Neural progenitor cell (in vitro differentiated cells): Measurements from ENCODE around the gene SUPT3H. TPM values are rescaled to one million over a fixed set of nuclear protein-coding genes. Genes with fewer than 3 reads are reported as not detected.
A peak's percentile ranks its signal among the peaks of the same experiment; 100 is the strongest.
"Not testable (repeated sequence)": the region's sequence is repeated elsewhere in the genome, so short reads cannot be mapped to it uniquely, and the experiment has no call there.

ENCODE experiments used
- DNase-seq: peaks from one replicate; pipeline ENCODE4 v3.0.0-alpha.2; 2016; ENCODE audit warnings: low spot score
- H2AFZ ChIP-seq: fragments of 200-600 bp; sonication (generic); replicated peaks from 2 replicates; pipeline ENCODE4 v1.6.1; 2016; ENCODE audit warnings: antibody characterized with exemption
- H3F3A ChIP-seq: fragments of 200-600 bp; sonication (generic); 2 replicates; pipeline ENCODE4 v1.6.1; 2016; ENCODE audit warnings: antibody characterized with exemption, low read depth
- H3K27ac ChIP-seq: fragments of 200-600 bp; sonication (generic); 2 replicates; pipeline ENCODE4 v1.5.1; 2016; ENCODE audit warnings: mild to moderate bottlenecking
- H3K27me3 ChIP-seq: fragments of 200-600 bp; sonication (generic); 2 replicates; pipeline ENCODE4 v1.6.1; 2016; ENCODE audit warnings: mild to moderate bottlenecking, moderate library complexity
- H3K36me3 ChIP-seq: fragments of 200-600 bp; sonication (generic); 2 replicates; pipeline ENCODE4 v1.5.1; 2016
- H3K4me1 ChIP-seq: fragments of 200-600 bp; sonication (generic); 2 replicates; pipeline ENCODE4 v1.6.1; 2016; ENCODE audit warnings: mixed run types
- H3K4me2 ChIP-seq: fragments of 200-600 bp; sonication (generic); 2 replicates; pipeline ENCODE4 v1.6.1; 2016
- H3K4me3 ChIP-seq: fragments of 200-600 bp; sonication (generic); 2 replicates; pipeline ENCODE4 v1.5.1; 2016
- H3K79me2 ChIP-seq: fragments of 200-600 bp; sonication (generic); 2 replicates; pipeline ENCODE4 v1.6.1; 2016; ENCODE audit warnings: low read depth
- H3K9ac ChIP-seq: fragments of 200-600 bp; sonication (generic); 2 replicates; pipeline ENCODE4 v1.6.1; 2016
- H3K9me3 ChIP-seq: fragments of 200-600 bp; sonication (generic); 2 replicates; pipeline ENCODE4 v1.5.1; 2016; ENCODE audit warnings: low read depth
- H4K20me1 ChIP-seq: fragments of 200-600 bp; sonication (generic); 2 replicates; pipeline ENCODE4 v1.6.1; 2016; ENCODE audit warnings: low read depth
- H3K27ac Mint-ChIP-seq: 3 replicates; pipeline ENCODE4 v1.8.0; 2021; ENCODE audit warnings: mixed read lengths
- H3K27me3 Mint-ChIP-seq: 2 replicates; pipeline ENCODE4 v1.8.0; 2022; ENCODE audit warnings: low read depth, mild to moderate bottlenecking, inconsistent platforms, moderate library complexity, mixed read lengths; ENCODE audit not compliant: insufficient read depth
- H3K36me3 Mint-ChIP-seq: 3 replicates; pipeline ENCODE4 v1.8.0; 2021; ENCODE audit warnings: mixed read lengths
- H3K4me1 Mint-ChIP-seq: 3 replicates; pipeline ENCODE4 v1.8.0; 2021; ENCODE audit warnings: mixed read lengths
- H3K4me3 Mint-ChIP-seq: 3 replicates; pipeline ENCODE4 v1.8.0; 2021; ENCODE audit warnings: mild to moderate bottlenecking, moderate library complexity, mixed read lengths
- H3K9me3 Mint-ChIP-seq: 3 replicates; pipeline ENCODE4 v1.8.0; 2020; ENCODE audit warnings: mixed read lengths
- CTCF ChIP-seq: fragments of 200-600 bp; sonication (generic); IDR thresholded peaks from 2 replicates; pipeline ENCODE4 v1.5.1; 2017; ENCODE audit warnings: antibody characterized with exemption, mild to moderate bottlenecking
- EZH2 ChIP-seq: fragments of 200-600 bp; sonication (generic); IDR thresholded peaks from 2 replicates; pipeline ENCODE4 v1.6.1; 2017; ENCODE audit warnings: antibody characterized with exemption, mild to moderate bottlenecking, moderate library complexity
- EZH2phosphoT487 ChIP-seq: fragments of 200-600 bp; sonication (generic); IDR thresholded peaks from 2 replicates; pipeline ENCODE4 v1.6.1; 2017; ENCODE audit warnings: antibody characterized with exemption
- total RNA-seq: library from RNA; depleted of rRNA; stranded (reverse); fragments of >200 nt; gene quantifications from 2 replicates; pipeline ENCODE4 v1.2.3, GENCODE V29; 2015; ENCODE audit warnings: low replicate concordance

Gene SUPT3H
- total RNA-seq, 1 donor from 2014 or later, result 16.3 TPM

DNA sequence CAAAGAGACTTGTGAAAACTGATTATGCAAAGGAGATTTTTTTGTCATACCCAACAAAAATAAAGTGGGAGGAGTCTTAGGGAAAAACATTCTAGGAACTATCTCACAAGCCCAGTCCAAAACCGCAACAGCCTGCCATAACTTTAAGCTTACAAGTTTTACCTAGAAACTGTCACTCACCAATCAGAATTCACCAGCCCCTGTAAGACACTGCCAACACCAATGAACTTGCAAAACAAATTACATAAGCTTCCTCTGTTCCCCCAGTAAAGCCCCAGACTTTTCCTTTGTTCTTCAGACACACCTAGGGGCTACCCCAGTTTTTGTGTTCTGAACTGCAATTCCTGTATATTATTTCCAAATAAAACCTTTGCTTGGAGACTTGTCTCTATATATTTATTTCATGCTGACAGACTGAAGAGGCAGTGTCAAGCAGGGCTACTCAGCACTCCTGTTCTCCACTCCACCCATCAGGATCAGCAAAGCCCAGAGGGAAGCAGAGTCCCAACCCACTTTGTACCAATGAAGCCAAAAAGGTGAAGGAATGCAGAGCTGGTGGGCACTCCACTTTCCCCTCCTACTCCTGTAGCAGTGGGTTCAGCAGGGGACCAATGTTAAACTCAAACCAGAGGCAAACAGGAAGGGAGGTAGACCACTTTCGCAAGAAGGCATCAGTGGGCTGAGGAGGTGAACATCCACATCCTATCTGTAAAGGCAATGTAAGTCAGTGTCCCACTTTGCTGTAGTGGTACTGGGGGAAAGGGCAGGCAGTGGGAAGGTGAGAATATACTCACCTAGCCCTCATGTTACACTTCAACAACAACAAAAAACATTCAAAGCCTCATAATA is 192.1 kb downstream of the SUPT3H start:
- Mint-ChIP-seq H3K27ac (no peak overlapping the region), H3K27me3 (no peaks in the 10 kb centered on the region), H3K9me3 (peaks cover 3% of the 10 kb centered on the region), H3K4me1 (peaks cover 5% of the 10 kb centered on the region), H3K4me3 (no peak overlapping the region), H3K36me3 (no peaks in the 10 kb centered on the region)
- Histone ChIP-seq H3K4me2 (peak overlapping the region; percentile 22), H2AFZ (no peak overlapping the region), H3K27me3 (no peaks in the 10 kb centered on the region), H3K36me3 (no peaks in the 10 kb centered on the region), H3K9me3 (no peaks in the 10 kb centered on the region), H3K4me1 (peaks cover 11% of the 10 kb centered on the region), H3K79me2 (no peaks in the 10 kb centered on the region), H3K9ac (no peak overlapping the region), H3K27ac (no peak overlapping the region), H3F3A (peaks cover 3% of the 10 kb centered on the region), H4K20me1 (no peaks in the 10 kb centered on the region), H3K4me3 (no peak overlapping the region)
- DNase-seq, result no peak
- no peak for TF ChIP-seq EZH2phosphoT487
- no peak for TF ChIP-seq EZH2
- no peak for TF ChIP-seq CTCF

- DNase-seq, result peak; percentile 33
- H3K4me1 ChIP-seq, result peaks cover 11% of the 10 kb centered on the region
- H3K27ac Mint-ChIP-seq, result no peak overlapping the region
- H3K9me3 ChIP-seq, result no peaks in the 10 kb centered on the region
- no peaks in the 10 kb centered on the region for H3K27me3 ChIP-seq
- no peaks in the 10 kb centered on the region for H3K79me2 ChIP-seq
- H3K4me3 ChIP-seq, result no peak overlapping the region
- peaks cover 3% of the 10 kb centered on the region for H3F3A ChIP-seq
- H3K36me3 ChIP-seq, result no peaks in the 10 kb centered on the region
- H3K27me3 Mint-ChIP-seq, result no peaks in the 10 kb centered on the region
- peak overlapping the region; percentile 22 for H3K4me2 ChIP-seq
- no peaks in the 10 kb centered on the region for H4K20me1 ChIP-seq
- TF ChIP-seq CTCF, result no peak
- no peak for TF ChIP-seq EZH2phosphoT487
- no peak for TF ChIP-seq EZH2
- H3K36me3 Mint-ChIP-seq, result no peaks in the 10 kb centered on the region
- no peak overlapping the region for H3K27ac ChIP-seq
- peaks cover 3% of the 10 kb centered on the region for H3K9me3 Mint-ChIP-seq
- no peak overlapping the region for H3K9ac ChIP-seq
- no peak overlapping the region for H3K4me3 Mint-ChIP-seq
- H3K4me1 Mint-ChIP-seq, result peaks cover 5% of the 10 kb centered on the region
- H2AFZ ChIP-seq, result no peak overlapping the region
Measured at GRCh38 chr6:45184937-45185336, 192.8 kb downstream of the SUPT3H start.

- DNase-seq, result no peak
- Histone ChIP-seq H3K9ac (no peak overlapping the region), H3K9me3 (no peaks in the 10 kb centered on the region), H3K4me1 (peaks cover 11% of the 10 kb centered on the region), H3K4me3 (no peak overlapping the region), H3F3A (peaks cover 3% of the 10 kb centered on the region), H3K79me2 (no peaks in the 10 kb centered on the region), H3K27ac (no peak overlapping the region), H3K27me3 (no peaks in the 10 kb centered on the region), H4K20me1 (no peaks in the 10 kb centered on the region), H3K4me2 (no peak overlapping the region), H3K36me3 (no peaks in the 10 kb centered on the region), H2AFZ (no peak overlapping the region)
- Mint-ChIP-seq H3K27ac (no peak overlapping the region), H3K36me3 (no peaks in the 10 kb centered on the region), H3K27me3 (no peaks in the 10 kb centered on the region), H3K4me1 (peaks cover 5% of the 10 kb centered on the region), H3K4me3 (no peak overlapping the region), H3K9me3 (peaks cover 7% of the 10 kb centered on the region)
- no peak for TF ChIP-seq CTCF
- no peak for TF ChIP-seq EZH2
Measured at GRCh38 chr6:45184040-45184439, 193.7 kb downstream of the SUPT3H start.

- H3K79me2 ChIP-seq, H3K9me3 Mint-ChIP-seq, H3K4me1 Mint-ChIP-seq, H3K36me3 ChIP-seq, H4K20me1 ChIP-seq, H3K4me2 ChIP-seq, H3K27me3 ChIP-seq, DNase-seq, H3K27ac ChIP-seq, H3K27me3 Mint-ChIP-seq, H3K36me3 Mint-ChIP-seq, H3K4me3 Mint-ChIP-seq, H3F3A ChIP-seq, H3K9me3 ChIP-seq, H3K27ac Mint-ChIP-seq, H3K4me1 ChIP-seq, H3K4me3 ChIP-seq, H2AFZ ChIP-seq, H3K9ac ChIP-seq: not testable (repeated sequence)
Measured at GRCh38 chr6:45176373-45176772, 201.4 kb downstream of the SUPT3H start.
